ENCODE measurements around the gene TGIF2.
A peak's percentile ranks its signal among the peaks of the same experiment; 100 is the strongest.

TGIF2 gene

GRCh38 chr20:36573103-36573797, at the start of gene TGIF2:
Gene TGIF2, plus strand, starts transcription at chr20:36573597. Its CDS starts 5,178 bp downstream, at chr20:36578775.
- H3K4me3 Mint-ChIP-seq, result peak within 1 kb of the TSS; percentile 96
- H3K9me3 Mint-ChIP-seq, result no peaks in the 10 kb centered on the region
- H3K36me3 Mint-ChIP-seq (ENCODE audit: low read depth), result peaks cover 20% of the 10 kb centered on the region
- H3K27me3 Mint-ChIP-seq (ENCODE audit: low read depth), result no peaks in the 10 kb centered on the region
- peak; percentile 87 for DNase-seq (ENCODE audit: low spot score)
- peak within 1 kb of the TSS; percentile 97 for H3K27ac Mint-ChIP-seq
- H3K4me1 Mint-ChIP-seq (ENCODE audit: low read depth), result peaks cover 28% of the 10 kb centered on the region

GRCh38 chr20:36525620-36526365, 47.6 kb upstream of the TGIF2 start:
- H3K4me3 Mint-ChIP-seq, result no peak overlapping the region
- no peaks in the 10 kb centered on the region for H3K27me3 Mint-ChIP-seq (ENCODE audit: low read depth)
- DNase-seq (ENCODE audit: low spot score), result no peak
- H3K4me1 Mint-ChIP-seq (ENCODE audit: low read depth), result no peaks in the 10 kb centered on the region
- H3K36me3 Mint-ChIP-seq (ENCODE audit: low read depth), result peaks cover 10% of the 10 kb centered on the region
- H3K9me3 Mint-ChIP-seq, result no peaks in the 10 kb centered on the region
- H3K27ac Mint-ChIP-seq, result no peak overlapping the region

GRCh38 chr20:36526521-36527011, 46.8 kb upstream of the TGIF2 start:
- Mint-ChIP-seq H3K4me3 (no peak overlapping the region), H3K9me3 (no peaks in the 10 kb centered on the region), H3K27me3 (ENCODE audit: low read depth) (no peaks in the 10 kb centered on the region), H3K4me1 (ENCODE audit: low read depth) (no peaks in the 10 kb centered on the region), H3K27ac (no peak overlapping the region), H3K36me3 (ENCODE audit: low read depth) (peaks cover 10% of the 10 kb centered on the region)
- DNase-seq (ENCODE audit: low spot score), result no peak

DNA sequence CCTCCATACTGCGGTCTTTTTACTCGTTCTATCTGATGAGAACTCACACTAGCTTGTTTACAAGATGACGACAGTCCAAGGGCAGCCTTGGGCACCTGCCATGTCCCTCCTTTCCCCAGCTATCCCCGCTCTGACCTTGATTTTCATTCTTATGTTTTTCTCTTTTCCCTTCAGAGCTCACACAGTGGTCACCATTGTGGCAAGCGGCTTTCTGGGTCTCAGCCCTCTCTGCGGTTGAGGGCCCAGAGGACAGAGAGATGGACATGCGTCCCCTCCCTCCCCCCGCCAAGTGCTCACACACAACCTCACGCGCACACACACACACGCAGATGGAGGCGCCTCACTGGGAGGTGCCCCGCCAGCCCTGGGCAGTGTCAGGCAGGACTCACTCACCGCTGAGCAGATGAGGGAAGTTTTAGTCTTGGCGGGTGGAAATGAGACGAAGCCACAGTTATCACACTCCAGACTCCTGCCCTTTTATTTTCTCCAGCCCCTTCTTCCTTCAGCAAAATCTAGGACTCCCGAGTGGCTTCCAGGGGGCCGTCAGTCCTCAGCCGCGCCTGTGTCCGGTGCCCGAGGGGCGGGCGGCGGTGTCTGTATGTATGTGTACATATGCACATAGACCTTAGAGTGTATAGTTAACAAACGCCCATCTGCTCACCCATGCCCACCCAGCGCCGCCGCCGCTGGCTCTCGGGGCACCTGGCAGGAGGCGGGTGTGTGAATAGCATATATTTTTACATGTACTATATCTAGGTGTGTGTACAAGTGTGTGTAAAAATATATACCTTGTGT, 45.9 kb upstream of the TGIF2 start:
- no peak overlapping the region for H3K27ac Mint-ChIP-seq
- no peak overlapping the region for H3K4me3 Mint-ChIP-seq
- H3K9me3 Mint-ChIP-seq, result no peaks in the 10 kb centered on the region
- no peak for DNase-seq (ENCODE audit: low spot score)
- no peaks in the 10 kb centered on the region for H3K4me1 Mint-ChIP-seq (ENCODE audit: low read depth)
- no peaks in the 10 kb centered on the region for H3K27me3 Mint-ChIP-seq (ENCODE audit: low read depth)
- H3K36me3 Mint-ChIP-seq (ENCODE audit: low read depth), result peaks cover 7% of the 10 kb centered on the region

DNA sequence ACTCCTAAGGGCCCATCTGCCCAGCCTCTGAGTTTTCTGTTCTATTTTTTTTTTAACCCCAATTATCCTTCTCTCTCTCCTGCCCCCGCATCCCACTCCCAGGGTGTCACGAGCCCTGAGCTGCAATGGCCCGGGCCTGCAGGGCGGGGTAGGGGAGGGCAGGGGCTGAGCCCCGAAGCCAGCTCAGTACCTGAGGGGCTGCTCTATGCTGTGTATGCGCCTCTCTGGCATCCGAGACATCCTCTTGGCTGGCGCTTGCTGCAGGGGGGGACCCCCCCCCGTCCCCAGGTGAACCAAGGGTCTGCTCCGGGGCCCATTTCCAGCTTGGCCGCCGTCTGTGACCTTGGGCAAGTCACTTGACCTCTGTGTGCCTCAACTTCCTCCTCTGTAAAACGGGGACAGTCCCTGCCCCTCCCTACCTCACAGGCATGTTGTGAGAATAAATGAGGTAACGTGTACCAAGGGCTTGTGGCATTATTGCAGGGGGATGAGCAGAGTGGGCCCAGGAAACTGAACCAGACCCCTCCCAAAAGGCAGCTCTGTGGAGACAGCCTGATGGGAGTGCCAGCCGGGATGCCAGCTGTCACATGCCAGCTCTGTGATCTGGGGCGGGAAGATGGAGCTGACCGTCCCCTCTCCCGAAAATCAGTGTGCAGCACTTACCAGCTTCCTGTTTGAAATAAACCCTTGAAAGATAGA, 45.1 kb upstream of the TGIF2 start:
- Mint-ChIP-seq H3K36me3 (ENCODE audit: low read depth) (peaks cover 7% of the 10 kb centered on the region), H3K4me1 (ENCODE audit: low read depth) (no peaks in the 10 kb centered on the region), H3K27ac (no peak overlapping the region), H3K4me3 (no peak overlapping the region), H3K27me3 (ENCODE audit: low read depth) (no peaks in the 10 kb centered on the region), H3K9me3 (no peaks in the 10 kb centered on the region)
- DNase-seq (ENCODE audit: low spot score), result no peak

DNA sequence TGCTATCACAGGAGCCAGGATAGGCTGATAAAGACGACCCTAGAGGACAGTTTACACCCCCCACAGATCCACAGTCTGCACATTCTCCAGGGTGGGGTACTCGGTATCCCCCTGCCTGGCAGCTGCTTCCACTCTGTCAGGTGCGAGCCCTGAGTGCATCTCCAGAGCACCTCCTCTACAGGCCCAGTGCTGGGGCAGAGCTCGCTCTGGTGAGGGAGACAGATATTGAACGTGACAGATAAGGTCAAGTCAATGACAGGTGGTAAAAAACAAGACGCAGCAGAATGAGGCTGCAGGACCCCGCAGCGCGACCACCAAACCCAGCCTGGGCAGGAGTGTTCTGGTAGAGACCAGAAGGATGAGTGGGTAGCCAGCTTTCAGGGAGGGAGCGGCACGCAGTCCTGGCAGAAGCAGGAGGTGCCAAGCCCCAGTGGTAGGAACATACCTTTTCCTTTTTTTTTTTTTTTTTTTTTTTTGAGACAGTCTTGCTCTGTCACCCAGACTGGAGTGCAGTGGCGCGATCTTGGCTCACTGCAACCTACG, 44.5 kb upstream of the TGIF2 start:
- H3K27ac Mint-ChIP-seq, result no peak overlapping the region
- H3K9me3 Mint-ChIP-seq, result no peaks in the 10 kb centered on the region
- H3K4me3 Mint-ChIP-seq, result no peak overlapping the region
- H3K4me1 Mint-ChIP-seq (ENCODE audit: low read depth), result no peaks in the 10 kb centered on the region
- H3K36me3 Mint-ChIP-seq (ENCODE audit: low read depth), result peaks cover 7% of the 10 kb centered on the region
- no peak for DNase-seq (ENCODE audit: low spot score)
- no peaks in the 10 kb centered on the region for H3K27me3 Mint-ChIP-seq (ENCODE audit: low read depth)

- H3K36me3 Mint-ChIP-seq (ENCODE audit: low read depth), result peaks cover 2% of the 10 kb centered on the region
- no peaks in the 10 kb centered on the region for H3K9me3 Mint-ChIP-seq
- no peaks in the 10 kb centered on the region for H3K27me3 Mint-ChIP-seq (ENCODE audit: low read depth)
Observed at GRCh38 chr20:36532388-36532787, 41.0 kb upstream of the TGIF2 start.

DNA sequence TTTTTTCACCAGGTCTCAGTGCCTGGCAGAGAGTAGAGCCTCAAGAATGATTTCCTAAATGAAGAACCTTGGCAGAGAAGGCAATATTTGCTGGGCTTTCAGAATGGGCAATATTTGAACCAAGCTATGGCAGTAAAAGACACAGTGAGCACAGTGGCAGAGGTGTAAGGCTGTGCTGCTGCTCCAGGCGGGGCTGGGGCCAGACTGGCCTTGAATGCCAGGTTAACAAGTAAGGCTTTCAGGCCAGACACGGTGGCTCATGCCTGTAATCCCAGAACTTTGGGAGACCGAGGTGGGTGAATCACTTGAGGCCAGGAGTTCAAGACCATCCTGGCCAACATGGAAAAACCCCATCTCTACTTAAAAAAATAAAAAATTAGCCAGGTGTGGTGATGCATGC, 40.6 kb upstream of the TGIF2 start:
- no peaks in the 10 kb centered on the region for H3K9me3 Mint-ChIP-seq
- DNase-seq (ENCODE audit: low spot score), result no peak
- no peak overlapping the region for H3K27ac Mint-ChIP-seq
- no peaks in the 10 kb centered on the region for H3K36me3 Mint-ChIP-seq (ENCODE audit: low read depth)
- no peak overlapping the region for H3K4me3 Mint-ChIP-seq
- H3K4me1 Mint-ChIP-seq (ENCODE audit: low read depth), result no peaks in the 10 kb centered on the region
- H3K27me3 Mint-ChIP-seq (ENCODE audit: low read depth), result no peaks in the 10 kb centered on the region

More at GRCh38 chr20:36532388-36532787, 41.0 kb upstream of the TGIF2 start:
- H3K4me1 Mint-ChIP-seq (ENCODE audit: low read depth), result no peaks in the 10 kb centered on the region
- no peak overlapping the region for H3K4me3 Mint-ChIP-seq
- no peak overlapping the region for H3K27ac Mint-ChIP-seq
- no peak for DNase-seq (ENCODE audit: low spot score)

GRCh38 chr20:36538026-36538722, 35.2 kb upstream of the TGIF2 start:
- H3K27ac Mint-ChIP-seq, result no peak overlapping the region
- H3K36me3 Mint-ChIP-seq (ENCODE audit: low read depth), result no peaks in the 10 kb centered on the region
- H3K27me3 Mint-ChIP-seq (ENCODE audit: low read depth), result peaks cover 3% of the 10 kb centered on the region
- no peak for DNase-seq (ENCODE audit: low spot score)
- H3K4me3 Mint-ChIP-seq, result no peak overlapping the region
- H3K4me1 Mint-ChIP-seq (ENCODE audit: low read depth), result no peaks in the 10 kb centered on the region
- H3K9me3 Mint-ChIP-seq, result no peaks in the 10 kb centered on the region

DNA sequence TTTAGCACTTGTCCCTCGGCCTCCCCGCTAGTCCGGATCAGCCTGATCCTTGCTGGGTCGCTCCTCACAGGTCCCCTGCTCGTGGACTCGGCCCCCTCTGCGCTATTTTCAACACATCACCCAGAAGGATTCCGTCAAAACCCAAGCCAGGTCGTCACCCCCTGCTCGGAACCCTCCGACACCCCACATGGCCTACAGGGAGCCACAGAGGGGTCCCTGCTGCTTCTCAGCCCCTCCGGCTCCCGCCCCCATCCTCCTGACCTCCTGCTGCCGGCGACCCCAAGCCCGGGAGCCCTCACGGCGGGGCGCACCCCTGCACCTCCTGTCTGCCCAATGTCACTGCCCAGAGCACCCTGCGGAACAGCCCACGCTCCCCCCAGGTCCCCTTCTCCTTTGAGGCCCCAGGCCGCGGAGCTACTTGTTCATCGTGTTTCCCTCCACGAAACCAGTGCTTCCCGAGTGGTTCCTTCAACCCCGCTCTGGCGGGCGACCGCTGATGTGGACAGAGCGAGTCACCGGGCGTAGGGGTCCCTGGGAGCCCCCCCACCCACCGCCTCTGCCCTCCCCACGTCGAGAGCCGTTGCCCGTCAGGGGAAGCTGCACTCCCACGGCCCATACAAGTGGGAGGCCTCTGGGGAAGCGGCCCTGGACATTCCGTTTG, 32.7 kb upstream of the TGIF2 start:
- H3K36me3 Mint-ChIP-seq (ENCODE audit: low read depth), result no peaks in the 10 kb centered on the region
- peaks cover 3% of the 10 kb centered on the region for H3K27me3 Mint-ChIP-seq (ENCODE audit: low read depth)
- H3K27ac Mint-ChIP-seq, result no peak overlapping the region
- no peaks in the 10 kb centered on the region for H3K4me1 Mint-ChIP-seq (ENCODE audit: low read depth)
- no peak overlapping the region for H3K4me3 Mint-ChIP-seq
- DNase-seq (ENCODE audit: low spot score), result no peak
- no peaks in the 10 kb centered on the region for H3K9me3 Mint-ChIP-seq

GRCh38 chr20:36541227-36541767, 32.1 kb upstream of the TGIF2 start, which contains the start of gene MYL9:
Gene MYL9, plus strand, starts transcription at chr20:36541519. Its CDS starts 3,366 bp downstream, at chr20:36544885.
- peaks cover 3% of the 10 kb centered on the region for H3K27me3 Mint-ChIP-seq (ENCODE audit: low read depth)
- peak; percentile 6 for DNase-seq (ENCODE audit: low spot score)
- H3K4me3 Mint-ChIP-seq, result no peak within 1 kb of the TSS
- no peaks in the 10 kb centered on the region for H3K9me3 Mint-ChIP-seq
- no peak within 1 kb of the TSS for H3K27ac Mint-ChIP-seq
- no peaks in the 10 kb centered on the region for H3K36me3 Mint-ChIP-seq (ENCODE audit: low read depth)
- H3K4me1 Mint-ChIP-seq (ENCODE audit: low read depth), result no peaks in the 10 kb centered on the region

DNA sequence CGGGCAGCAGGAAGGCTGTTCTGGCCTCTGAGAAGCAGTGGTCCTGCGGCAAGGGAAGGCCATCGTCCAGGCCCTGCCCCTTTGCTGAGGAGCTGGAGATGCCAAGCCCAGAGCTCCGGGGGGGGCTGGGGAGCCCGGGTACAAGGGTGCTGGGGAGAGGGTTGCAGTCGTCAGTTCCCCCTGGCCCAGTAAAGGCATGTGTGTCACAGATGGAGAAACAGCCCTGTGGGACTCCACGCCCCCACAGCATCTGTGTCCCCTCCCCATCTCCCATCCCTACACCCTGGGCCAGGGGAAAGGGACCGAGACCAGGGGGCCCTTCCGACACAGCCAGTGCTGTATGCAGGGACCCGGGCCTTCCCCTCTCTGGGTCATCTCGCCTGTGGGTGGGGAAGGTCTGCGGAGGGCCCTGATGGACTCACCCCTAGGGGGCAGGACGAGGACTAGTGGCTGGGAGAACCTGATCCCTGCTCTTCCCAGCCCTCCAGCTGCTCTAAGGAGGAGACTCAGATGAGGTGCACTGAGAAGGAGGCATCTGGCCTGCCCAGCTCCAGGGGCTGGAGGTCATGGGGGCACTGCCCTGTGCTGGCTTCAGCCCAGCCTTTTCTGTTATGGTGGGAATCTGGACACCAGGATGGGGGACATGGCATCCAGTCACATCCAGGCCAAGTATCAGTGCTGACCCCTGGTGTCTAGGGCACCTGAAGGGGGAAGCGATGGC, 31.5 kb upstream of the TGIF2 start:
- Mint-ChIP-seq H3K9me3 (no peaks in the 10 kb centered on the region), H3K27ac (no peak overlapping the region), H3K4me1 (ENCODE audit: low read depth) (no peaks in the 10 kb centered on the region), H3K36me3 (ENCODE audit: low read depth) (no peaks in the 10 kb centered on the region), H3K27me3 (ENCODE audit: low read depth) (peaks cover 3% of the 10 kb centered on the region), H3K4me3 (no peak overlapping the region)
- DNase-seq (ENCODE audit: low spot score), result no peak
